GM12878 (cell line): ENCODE measurements around the gene CCDC85B. TPM values are rescaled to one million over a fixed set of nuclear protein-coding genes. Genes with fewer than 3 reads are reported as not detected.

ENCODE experiments used
- ATAC-seq: fragments of 200-7000 bp; cut with Tn5 transposase; 3 replicates; pipeline ENCODE4 v1.9.1; 2020; ENCODE audit warnings: mild to moderate bottlenecking, moderate library complexity
- BruUV-seq: library from RNA; stranded (reverse); fragments of 400-500 nt; replicated peaks from 2 replicates; lab custom pipeline; 2021; lab: Mats Ljungman, UMichigan
- CTCF ChIA-PET: fragments of 300-600 bp; sonication (Branson Sonifier 250); formaldehyde crosslinking; extraction: SDS; loops from one replicate; lab custom pipeline; 2021; ENCODE audit warnings: inconsistent platforms; lab: Yijun Ruan, JAX
- POLR2A ChIA-PET: fragments of 350-600 bp; formaldehyde crosslinking; extraction: SDS; loops from one replicate; lab custom pipeline; 2021; ENCODE audit warnings: inconsistent platforms; lab: Charles Lee
- RAD21 ChIA-PET: fragments of 300-600 bp; sonication (Branson Sonifier 250); formaldehyde crosslinking; loops from one replicate; lab custom pipeline; 2023; ENCODE audit warnings: antibody characterized with exemption; ENCODE audit not compliant: unreplicated experiment; lab: Charles Lee
- SMC1A ChIA-PET: fragments of 300-600 bp; sonication (Branson Sonifier 250); formaldehyde crosslinking; loops from one replicate; lab custom pipeline; 2023; ENCODE audit not compliant: unreplicated experiment, uncharacterized antibody; lab: Charles Lee
- DNase-seq: peaks from one replicate; pipeline ENCODE4 v3.0.0-alpha.2; 2011; ENCODE audit warnings: low read depth, low spot score
- FAIRE-seq: peaks from 3 replicates; lab custom pipeline; 2011; peaks lifted over from hg19 to GRCh38; lab: Jason Lieb, UNC
- H2AFZ ChIP-seq: 2 replicates; pipeline ENCODE4 v1.6.0; 2011; ENCODE audit warnings: low read depth, low read length, control low read depth; ENCODE audit not compliant: control insufficient read depth
- H3K27ac ChIP-seq: 2 replicates; pipeline ENCODE4 v1.5.1; 2011; ENCODE audit warnings: control low read depth; ENCODE audit not compliant: control insufficient read depth, insufficient read depth
- H3K27me3 ChIP-seq, 2 experiments: replicated peaks in 1 of 2; 2 replicates each; pipeline versions ENCODE4 v1.6.0 to v1.6.1; 2011; ENCODE audit warnings: low read length in 1 of 2; ENCODE audit not compliant: control insufficient read depth in 2 of 2, insufficient read depth in 2 of 2
- H3K36me3 ChIP-seq, 2 experiments: 2 replicates each; pipeline ENCODE4 v1.5.1; 2011; ENCODE audit warnings: low read length in 1 of 2; ENCODE audit not compliant: control insufficient read depth in 2 of 2, insufficient read depth in 2 of 2
- H3K4me1 ChIP-seq: 2 replicates; pipeline ENCODE4 v1.6.1; 2011; ENCODE audit warnings: mild to moderate bottlenecking, low read length, moderate library complexity, mixed read lengths; ENCODE audit not compliant: control insufficient read depth, insufficient read depth
- H3K4me2 ChIP-seq: 2 replicates; pipeline ENCODE4 v1.6.0; 2011; ENCODE audit warnings: control low read depth; ENCODE audit not compliant: control insufficient read depth, insufficient read depth
- H3K4me3 ChIP-seq: fragments of 200-600 bp; sonication (generic); 2 replicates; pipeline ENCODE4 v1.5.1; 2016
- H3K79me2 ChIP-seq: 2 replicates; pipeline ENCODE4 v1.6.0; 2011; ENCODE audit warnings: low read length; ENCODE audit not compliant: control insufficient read depth, insufficient read depth
- H3K9ac ChIP-seq: 2 replicates; pipeline ENCODE4 v1.8.0; 2011; ENCODE audit warnings: low read length, control low read depth, mixed read lengths; ENCODE audit not compliant: control insufficient read depth, insufficient read depth
- H3K9me3 ChIP-seq: replicated peaks from 3 replicates; pipeline ENCODE4 v1.5.1; 2011; ENCODE audit warnings: mild to moderate bottlenecking, low read length; ENCODE audit not compliant: control insufficient read depth, insufficient read depth
- H4K20me1 ChIP-seq: 2 replicates; pipeline ENCODE4 v1.6.0; 2011; ENCODE audit not compliant: control insufficient read depth, insufficient read depth
- ASH2L ChIP-seq: fragments of 300-600, 200-600 bp; sonication (generic); IDR thresholded peaks from 2 replicates; pipeline ENCODE4 v1.6.1; 2017; ENCODE audit warnings: low read depth, mild to moderate bottlenecking, borderline replicate concordance
- BACH1 ChIP-seq: fragments of 450-650 bp; IDR thresholded peaks from 2 replicates; pipeline ENCODE4 v1.6.1; 2017; ENCODE audit warnings: mild to moderate bottlenecking, borderline replicate concordance
- EED ChIP-seq: sonication (generic); IDR thresholded peaks from 2 replicates; pipeline ENCODE4 v1.6.1; 2016; ENCODE audit warnings: antibody characterized with exemption, low read depth
- ELK1 ChIP-seq: IDR thresholded peaks from 2 replicates; pipeline ENCODE4 v1.6.1; 2012; ENCODE audit warnings: low read depth, low read length, improper control_type of control experiment
- FOXK2 ChIP-seq: fragments of 450-650 bp; IDR thresholded peaks from 2 replicates; pipeline ENCODE4 v1.6.1; 2017; ENCODE audit warnings: mild to moderate bottlenecking, moderate library complexity
- IKZF2 ChIP-seq, 2 experiments: fragments of 450-650 bp; IDR thresholded peaks; 2 replicates each; pipeline ENCODE4 v1.6.1; 2017; ENCODE audit warnings: mild to moderate bottlenecking in 2 of 2, moderate library complexity in 2 of 2
- KLF5 ChIP-seq: fragments of 450-650 bp; IDR thresholded peaks from 2 replicates; pipeline ENCODE4 v1.6.1; 2014; ENCODE audit warnings: mild to moderate bottlenecking; ENCODE audit not compliant: partially characterized antibody
- MTA2 ChIP-seq: fragments of 450-650 bp; IDR thresholded peaks from 2 replicates; pipeline ENCODE4 v1.6.1; 2016; ENCODE audit warnings: low read depth, mild to moderate bottlenecking, moderate library complexity
- NBN ChIP-seq: fragments of 450-650 bp; IDR thresholded peaks from 2 replicates; pipeline ENCODE4 v1.6.1; 2016
- PKNOX1 ChIP-seq: fragments of 450-650 bp; IDR thresholded peaks from 2 replicates; pipeline ENCODE4 v1.6.1; 2016; ENCODE audit warnings: mild to moderate bottlenecking
- POLR2A ChIP-seq: IDR thresholded peaks from 2 replicates; pipeline ENCODE4 v1.6.1; 2011; ENCODE audit warnings: low read depth, mild to moderate bottlenecking, low read length
- RCOR1 ChIP-seq: conservative IDR thresholded peaks from 2 replicates; pipeline ENCODE4 v1.6.1; 2012; ENCODE audit warnings: low read depth, low read length, improper control_type of control experiment
- RELB ChIP-seq: fragments of 450-650 bp; IDR thresholded peaks from 2 replicates; pipeline ENCODE4 v1.6.1; 2017; ENCODE audit warnings: low read depth, mild to moderate bottlenecking, moderate library complexity
- SKIL ChIP-seq: fragments of 450-650 bp; IDR thresholded peaks from 2 replicates; pipeline ENCODE4 v1.6.1; 2017; ENCODE audit warnings: mild to moderate bottlenecking, low read depth, inconsistent platforms; ENCODE audit not compliant: poor library complexity, severe bottlenecking
- STAT1 ChIP-seq: fragments of 450-650 bp; conservative IDR thresholded peaks from 2 replicates; pipeline ENCODE4 v1.6.1; 2014; ENCODE audit warnings: antibody characterized with exemption, mild to moderate bottlenecking
- YBX1 ChIP-seq: fragments of 450-650 bp; IDR thresholded peaks from 2 replicates; pipeline ENCODE4 v1.6.1; 2016; ENCODE audit warnings: antibody characterized with exemption
- YY1 ChIP-seq: IDR thresholded peaks from 2 replicates; pipeline ENCODE4 v1.6.1; 2011; ENCODE audit warnings: low read depth, mild to moderate bottlenecking, low read length
- WGBS: methylation state at CpG from one replicate; pipeline ENCODE4 v1.1.6; 2016; ENCODE audit warnings: low lambda C conversion rate; ENCODE audit not compliant: insufficient replicate concordance, insufficient coverage; ENCODE audit errors: missing lambda C conversion rate; 5-methylcytosine and 5-hydroxymethylcytosine counted together
- in situ Hi-C: fragments of 300-500 bp; cut with MboI; formaldehyde crosslinking; loops from 9 replicates; pipeline ENCODE4 v1.14.3; 2018; ENCODE audit warnings: mixed read lengths
- intact Hi-C: fragments of 100-400 bp; cut with micrococcal nuclease; formaldehyde crosslinking; loops from one replicate; pipeline ENCODE4 v1.14.2; 2022; ENCODE audit not compliant: unreplicated experiment
- polyA plus RNA-seq, 11 experiments: library from polyadenylated mRNA; depleted of rRNA in 4 of 11; unstranded in 6 of 11; stranded (reverse) in 5 of 11; fragments of >200 nt; fragmentation: Nextera tagmentation in 4 of 11; fragmentation: Illumina TruSeq in 1 of 11; extraction: Ambion mirVana in 4 of 11; extraction: Trizol in 1 of 11; gene quantifications; 1 replicate in 1 of 11; 2 replicates in 10 of 11; pipeline versions ENCODE4 v1.2.1 to v1.2.3, GENCODE V29; 2011 to 2016; ENCODE audit warnings: inconsistent platforms in 2 of 11, missing spikeins in 2 of 11, low read depth in 1 of 11
- total RNA-seq, 4 experiments: library from RNA; depleted of rRNA in 3 of 4; stranded (reverse); fragments of >200 nt in 3 of 4; fragmentation: Illumina TruSeq in 1 of 4; extraction: Trizol in 1 of 4; gene quantifications; 2 replicates each; pipeline versions ENCODE4 v1.2.1 to v1.2.3, GENCODE V29; 2013 to 2021

The CCDC85B gene
- total and polyA plus RNA-seq, 10 of the 15 experiments (the other 5 are each of a cell fraction or from before 2014, with no cell fraction given), result 0.32 to 114 (median 49.5) TPM

GRCh38 chr11:65927904-65928397 is 37.5 kb downstream of the CCDC85B start:
- ChIA-PET CTCF (interaction anchor here (1.0 to 2.0 kb wide), 5 partner anchors 34 to 69 kb away, joined by 4 to 7 read pairs (median 4); partner anchors contain the start of genes CCDC85B, FIBP and MUS81), RAD21 (interaction anchor here (0.5 to 1.6 kb wide), 10 partner anchors 26 to 208 kb away, joined by 3 to 7 read pairs (median 4); partner anchors contain the start of genes BANF1, CCDC85B, EIF1AD and FIBP), POLR2A (interaction anchor here (0.5 to 3.1 kb wide), 14 partner anchors 8 to 806 kb away, joined by 3 to 29 read pairs (median 4); partner anchors contain the start of genes CCDC85B and FOSL1), SMC1A (interaction anchor here (1.1 to 2.3 kb wide), 3 partner anchors 15 to 38 kb away, joined by 3 to 19 read pairs (median 8); partner anchors contain the start of gene CCDC85B)
- 8% methylated on average over 9 of the region's 9 CpGs for WGBS
- DNase-seq (peak; percentile 84), FAIRE-seq (peak; percentile 99), ATAC-seq (peak; percentile 95)
- Histone ChIP-seq H3K36me3 (no peaks in the 10 kb centered on the region; a peak in 1 of 4 replicates), H3K27ac (peak overlapping the region; percentile 99), H3K9ac (peak overlapping the region; percentile 83), H3K79me2 (no peaks in the 10 kb centered on the region), H2AFZ (peak overlapping the region; percentile 75), H3K4me2 (peak overlapping the region; percentile 92), H4K20me1 (no peaks in the 10 kb centered on the region), H3K4me1 (peaks cover 20% of the 10 kb centered on the region), H3K27me3 (no peaks in the 10 kb centered on the region), H3K9me3 (no peaks in the 10 kb centered on the region), H3K4me3 (peak overlapping the region; percentile 65)
- intact Hi-C loops, result loop anchor here (5.0 kb wide), 1 partner anchor 36 kb away; the partner anchor contains the start of gene CCDC85B
- in situ Hi-C loops, result no loop called here
- BruUV-seq, result TSS peak; percentile 94
- TF ChIP-seq STAT1 (0 out of 2 replicates have a peak, but pooled peaks have one; percentile 24), EED (peak; percentile 63; the same call in 1 of the 2 replicates), FOXK2 (no peak), SKIL (peak; percentile 65), NBN (peak; percentile 94), ELK1 (no peak), PKNOX1 (peak; percentile 6; the same call in 1 of the 2 replicates), BACH1 (0 out of 2 replicates have a peak, but pooled peaks have one; percentile 36), YY1 (0 out of 2 replicates have a peak, but pooled peaks have one; percentile 16), MTA2 (peak; percentile 54; the same call in 1 of the 2 replicates), RELB (peak; percentile 70; the same call in 1 of the 2 replicates), KLF5 (no peak), YBX1 (no peak), IKZF2 (IDR thresholded peaks at IDR 0.05) (peak; percentile 73 to 76; a peak in 3 of 4 replicates), RCOR1 (no peak), POLR2A (peak; percentile 68), ASH2L (0 out of 2 replicates have a peak, but pooled peaks have one; percentile 57)
